D721Med (cell line): ENCODE data around the gene SORBS1.

Source experiments
- DNase-seq: peaks from one replicate; pipeline ENCODE4 v3.0.0; 2011; ENCODE audit warnings: low spot score; ENCODE audit not compliant: insufficient read length
- FAIRE-seq: peaks from 2 replicates; lab custom pipeline; 2011; peaks lifted over from hg19 to GRCh38; lab: Jason Lieb, UNC
- TF ChIP-seq, protein P1 (sequence below): IDR thresholded peaks from 2 replicates; pipeline ENCODE4 v1.5.1; 2012; ENCODE audit warnings: mild to moderate bottlenecking, control low read depth; ENCODE audit not compliant: insufficient read depth; ENCODE audit errors: missing control alignments

SORBS1 gene

DNA sequence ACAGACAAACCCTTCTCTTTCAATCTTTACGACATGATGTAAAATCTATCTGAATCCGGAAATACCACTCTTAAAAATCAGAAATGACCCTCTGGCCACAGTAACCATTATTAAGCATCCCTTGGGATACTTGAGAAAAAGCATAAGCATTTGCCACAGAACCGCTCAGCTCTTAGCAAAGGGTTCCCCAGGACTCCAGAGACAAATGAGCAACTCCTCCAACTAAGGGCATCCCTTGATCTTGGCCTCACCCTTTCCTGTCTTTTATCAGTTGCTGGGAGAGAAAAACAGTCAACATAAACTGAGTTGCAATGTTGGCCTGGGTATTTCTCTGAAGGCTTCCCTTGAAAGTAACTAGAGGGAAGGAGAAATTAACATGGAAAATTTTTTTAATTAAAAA lies 273.9 kb downstream of the SORBS1 start:
- FAIRE-seq, result no peak
- no peak for DNase-seq
- TF ChIP-seq, protein P1, sequence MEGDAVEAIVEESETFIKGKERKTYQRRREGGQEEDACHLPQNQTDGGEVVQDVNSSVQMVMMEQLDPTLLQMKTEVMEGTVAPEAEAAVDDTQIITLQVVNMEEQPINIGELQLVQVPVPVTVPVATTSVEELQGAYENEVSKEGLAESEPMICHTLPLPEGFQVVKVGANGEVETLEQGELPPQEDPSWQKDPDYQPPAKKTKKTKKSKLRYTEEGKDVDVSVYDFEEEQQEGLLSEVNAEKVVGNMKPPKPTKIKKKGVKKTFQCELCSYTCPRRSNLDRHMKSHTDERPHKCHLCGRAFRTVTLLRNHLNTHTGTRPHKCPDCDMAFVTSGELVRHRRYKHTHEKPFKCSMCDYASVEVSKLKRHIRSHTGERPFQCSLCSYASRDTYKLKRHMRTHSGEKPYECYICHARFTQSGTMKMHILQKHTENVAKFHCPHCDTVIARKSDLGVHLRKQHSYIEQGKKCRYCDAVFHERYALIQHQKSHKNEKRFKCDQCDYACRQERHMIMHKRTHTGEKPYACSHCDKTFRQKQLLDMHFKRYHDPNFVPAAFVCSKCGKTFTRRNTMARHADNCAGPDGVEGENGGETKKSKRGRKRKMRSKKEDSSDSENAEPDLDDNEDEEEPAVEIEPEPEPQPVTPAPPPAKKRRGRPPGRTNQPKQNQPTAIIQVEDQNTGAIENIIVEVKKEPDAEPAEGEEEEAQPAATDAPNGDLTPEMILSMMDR, result no peak

- DNase-seq, result no peak
- no peak for FAIRE-seq
- TF ChIP-seq, protein P1, result no peak
Observed at GRCh38 chr10:95286707-95287106, 274.5 kb downstream of the SORBS1 start.

DNA sequence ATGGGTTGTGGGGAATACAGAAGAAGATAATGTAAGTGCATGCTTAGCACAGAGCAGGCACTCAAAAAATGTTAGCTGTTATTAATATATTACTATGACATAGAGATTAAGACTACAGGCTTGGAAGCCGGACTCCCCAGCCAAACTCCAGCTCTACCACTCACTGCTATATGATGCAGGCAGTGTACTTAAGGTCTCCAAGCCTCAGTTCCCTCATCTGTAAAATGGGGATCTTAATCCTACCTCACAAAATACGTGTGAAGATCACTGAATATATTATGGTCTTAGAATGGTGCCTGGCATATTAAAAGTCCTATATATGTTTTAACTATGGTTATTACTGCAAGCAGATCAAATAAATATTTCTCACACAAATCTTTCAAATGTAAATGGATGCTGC lies 275.6 kb downstream of the SORBS1 start:
- FAIRE-seq, result no peak
- DNase-seq, result no peak
- TF ChIP-seq, protein P1, result no peak

GRCh38 chr10:95284807-95285206 lies 276.4 kb downstream of the SORBS1 start:
- no peak for DNase-seq
- TF ChIP-seq, protein P1, result no peak
- no peak for FAIRE-seq

DNA sequence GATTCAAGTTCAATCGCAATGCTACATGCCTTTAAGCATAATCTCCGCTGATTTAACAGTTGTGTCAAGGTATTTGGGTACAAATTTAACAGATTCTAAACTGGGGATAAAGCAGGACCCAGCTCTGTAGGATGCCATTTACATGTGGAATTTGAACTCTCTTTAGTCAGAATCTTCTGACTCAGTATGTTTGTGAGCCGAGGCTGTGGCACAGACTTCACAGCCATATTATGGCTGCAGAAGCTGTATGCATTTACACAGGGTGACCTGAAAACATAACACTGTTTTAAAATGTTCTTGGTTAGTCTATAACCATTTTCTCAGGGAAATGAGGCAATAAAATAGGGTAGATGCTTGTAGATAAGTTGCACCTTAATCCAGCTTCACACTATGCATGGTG lies 279.1 kb downstream of the SORBS1 start:
- no peak for FAIRE-seq
- TF ChIP-seq, protein P1, result no peak
- no peak for DNase-seq

DNA sequence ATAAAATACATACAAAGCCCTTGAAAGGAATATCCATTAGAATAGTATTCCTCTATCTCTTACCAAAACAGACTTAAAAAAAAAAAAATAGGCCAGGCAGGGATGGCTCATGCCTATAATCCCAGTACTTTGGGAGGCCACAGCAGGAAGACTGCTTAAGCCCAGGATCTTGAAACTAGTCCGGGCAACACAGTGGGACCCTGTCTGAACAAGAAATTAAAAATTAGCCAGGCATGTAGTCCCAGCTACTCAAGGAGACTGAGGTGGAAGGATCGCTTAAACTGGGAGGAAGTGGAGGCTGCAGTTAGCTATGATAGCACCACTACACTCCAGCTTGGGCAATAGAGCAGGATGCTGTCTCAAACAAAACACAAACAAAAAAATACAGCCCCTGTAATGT lies 280.0 kb downstream of the SORBS1 start:
- DNase-seq (no peak), FAIRE-seq (no peak)
- TF ChIP-seq, protein P1, result no peak

DNA sequence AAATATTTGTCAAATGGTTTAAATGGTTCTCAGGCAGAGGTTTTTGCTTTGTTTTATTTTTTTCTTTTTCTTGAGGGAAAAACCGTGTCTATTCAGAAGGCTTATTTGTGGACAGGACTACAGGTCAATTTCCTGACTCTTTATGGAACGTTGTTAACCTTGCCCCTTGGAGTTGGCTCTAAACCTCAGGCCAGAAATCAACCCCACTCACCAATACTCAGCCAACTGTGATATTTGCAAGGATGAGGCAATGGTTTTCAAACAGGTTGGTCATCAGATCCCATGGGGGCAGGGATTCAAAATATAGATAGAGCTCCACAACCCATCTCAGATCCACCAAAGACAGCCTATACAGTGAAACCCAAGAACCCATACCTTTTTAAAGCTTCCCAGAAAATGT lies 280.5 kb downstream of the SORBS1 start:
- FAIRE-seq (no peak), DNase-seq (no peak)
- TF ChIP-seq, protein P1, result no peak
